B cell (primary cell): ENCODE measurements around the gene CBX8. TPM values are rescaled to one million over a fixed set of nuclear protein-coding genes. Genes with fewer than 3 reads are reported as not detected.
A peak's percentile ranks its signal among the peaks of the same experiment; 100 is the strongest.

Experiments used
- ATAC-seq: fragments of 200-7000 bp; cut with Tn5 transposase; one replicate; pipeline ENCODE4 v1.10.0; 2021; ENCODE audit warnings: low read depth, mild to moderate bottlenecking, moderate number of reproducible peaks, moderate library complexity
- CTCF ChIA-PET: fragments of 350-600 bp; sonication (Branson Sonifier 250); formaldehyde crosslinking; loops from one replicate; lab custom pipeline; 2021; ENCODE audit warnings: antibody characterized with exemption, inconsistent platforms; lab: Charles Lee
- POLR2A ChIA-PET: fragments of 350-600 bp; sonication (Branson Sonifier 250); formaldehyde crosslinking; loops from one replicate; lab custom pipeline; 2021; ENCODE audit warnings: antibody characterized with exemption; lab: Charles Lee
- DNase-seq: peaks from one replicate; pipeline ENCODE4 v3.0.0; 2013
- H2AFZ ChIP-seq: 2 replicates; pipeline ENCODE4 v1.6.1; 2012; ENCODE audit warnings: mild to moderate bottlenecking, low read depth, low read length; ENCODE audit not compliant: insufficient read depth, poor library complexity, severe bottlenecking
- H3K27ac ChIP-seq, 2 donors: 1 replicate in 1 of 2; 2 replicates in 1 of 2; pipeline ENCODE4 v1.5.1; 2012 to 2013; ENCODE audit warnings: low read length in 2 of 2, mild to moderate bottlenecking in 2 of 2, moderate library complexity in 1 of 2
- H3K27me3 ChIP-seq, 4 experiments: fragments of 200-600 bp in 1 of 4; sonication (generic) in 1 of 4; replicated peaks in 1 of 4; 1 replicate in 2 of 4; 2 replicates in 2 of 4; pipeline versions ENCODE4 v1.6.1 to v1.7.0; 2013 to 2016; ENCODE audit warnings: low read length in 3 of 4, mild to moderate bottlenecking in 2 of 4, mixed read lengths in 1 of 4, moderate library complexity in 1 of 4; ENCODE audit not compliant: insufficient read depth in 4 of 4, control insufficient read depth in 3 of 4; ENCODE audit errors: control extremely low read depth in 1 of 4
- H3K36me3 ChIP-seq, 2 experiments: replicated peaks in 1 of 2; 1 replicate in 1 of 2; 2 replicates in 1 of 2; pipeline versions ENCODE4 v1.6.1 to v1.7.1; 2013; ENCODE audit warnings: low read length in 1 of 2; ENCODE audit not compliant: insufficient read depth in 2 of 2, control insufficient read depth in 1 of 2; ENCODE audit errors: control extremely low read depth in 1 of 2, extremely low read depth in 1 of 2
- H3K4me1 ChIP-seq, 2 donors: fragments of 200-600 bp in 1 of 2; sonication (generic) in 1 of 2; 1 replicate in 1 of 2; 2 replicates in 1 of 2; pipeline versions ENCODE4 v1.5.1 to v1.6.1; 2013 to 2017; ENCODE audit warnings: low read length in 2 of 2; ENCODE audit not compliant: control insufficient read depth in 2 of 2, insufficient read depth in 2 of 2
- H3K4me2 ChIP-seq: replicated peaks from 2 replicates; pipeline ENCODE3; 2012; ENCODE audit warnings: mild to moderate bottlenecking, low read depth, low read length; ENCODE audit not compliant: poor library complexity, severe bottlenecking
- H3K4me3 ChIP-seq, 5 experiments: fragments of 200-600 bp in 1 of 5; sonication (generic) in 1 of 5; 1 replicate in 3 of 5; 2 replicates in 2 of 5; pipeline versions ENCODE4 v1.5.1 to v1.7.0; 2011 to 2016; ENCODE audit warnings: low read length in 4 of 5, mild to moderate bottlenecking in 4 of 5, low read depth in 2 of 5, control low read depth in 1 of 5, moderate library complexity in 1 of 5; ENCODE audit not compliant: insufficient read depth in 1 of 5; ENCODE audit errors: control extremely low read depth in 1 of 5, extremely low read depth in 1 of 5
- H3K79me2 ChIP-seq: fragments of 200-600 bp; sonication (generic); one replicate; pipeline ENCODE4 v1.6.0; 2016; ENCODE audit warnings: low read length; ENCODE audit not compliant: control insufficient read depth, insufficient read depth
- H3K9ac ChIP-seq: fragments of 200-600 bp; sonication (generic); 2 replicates; pipeline ENCODE4 v1.6.1; 2017; ENCODE audit warnings: mild to moderate bottlenecking, low read length, moderate library complexity
- H3K9me3 ChIP-seq, 3 donors: one replicate each; pipeline versions ENCODE4 v1.6.1 to v1.7.1; 2013; ENCODE audit warnings: low read length in 2 of 3; ENCODE audit not compliant: control insufficient read depth in 2 of 3, insufficient read depth in 1 of 3; ENCODE audit errors: control extremely low read depth in 1 of 3
- H4K20me1 ChIP-seq: 2 replicates; pipeline ENCODE4 v1.6.0; 2012; ENCODE audit warnings: mild to moderate bottlenecking, low read length; ENCODE audit not compliant: insufficient read depth, control insufficient read depth, poor library complexity, severe bottlenecking
- H3K27ac Mint-ChIP-seq: one replicate; pipeline ENCODE4 v1.8.0; 2021; ENCODE audit warnings: mixed read lengths
- H3K27me3 Mint-ChIP-seq: one replicate; pipeline ENCODE4 v1.8.0; 2021; ENCODE audit warnings: mixed read lengths
- H3K4me1 Mint-ChIP-seq: one replicate; pipeline ENCODE4 v1.8.0; 2021; ENCODE audit warnings: mixed read lengths
- H3K4me3 Mint-ChIP-seq: one replicate; pipeline ENCODE4 v1.8.0; 2021; ENCODE audit warnings: mixed read lengths
- H3K9me3 Mint-ChIP-seq: one replicate; pipeline ENCODE4 v1.8.0; 2022; ENCODE audit warnings: mixed read lengths; ENCODE audit not compliant: insufficient read depth
- CTCF ChIP-seq: fragments of 200-600 bp; IDR thresholded peaks from one replicate; pipeline ENCODE4 v1.8.0; 2022; ENCODE audit warnings: antibody characterized with exemption, mild to moderate bottlenecking
- EZH2 ChIP-seq: IDR thresholded peaks from 2 replicates; pipeline ENCODE4 v1.6.1; 2012; ENCODE audit warnings: borderline replicate concordance, low read depth, mild to moderate bottlenecking, moderate library complexity, low read length; ENCODE audit not compliant: insufficient read depth, poor library complexity, severe bottlenecking
- WGBS: methylation state at CpG from one replicate; pipeline ENCODE4 v1.1.5; 2013; ENCODE audit warnings: missing lambda C conversion rate; ENCODE audit not compliant: insufficient coverage; 5-methylcytosine and 5-hydroxymethylcytosine counted together
- intact Hi-C: fragments of 100-400 bp; cut with micrococcal nuclease; formaldehyde crosslinking; loops from one replicate; pipeline ENCODE4 v1.10.0; 2022
- polyA plus RNA-seq: library from polyadenylated mRNA; depleted of rRNA; stranded (reverse); fragments of >200 nt; gene quantifications from 2 replicates; pipeline ENCODE4 v1.2.3, GENCODE V29; 2012
- total RNA-seq, 2 donors: library from RNA; stranded (reverse); fragments of 120-200 nt in 1 of 2; gene quantifications; 1 replicate in 1 of 2; 2 replicates in 1 of 2; pipeline versions ENCODE4 v1.2.3 to v1.2.4, GENCODE V29; 2013 to 2022

CBX8 gene
- total and polyA plus RNA-seq, 2 donors (not counting 1 experiment from before 2014, with no cell fraction given) = 0.31 to 6.8 TPM

GRCh38 chr17:79809530-79810129, 12.8 kb upstream of the CBX8 start:
- POLR2A ChIA-PET = interaction anchor here (1.3 to 3.4 kb wide), 3 partner anchors 13 to 31 kb away, joined by 7 to 10 read pairs (median 9); partner anchors contain the start of gene CBX8
- no peak overlapping the region for H3K27ac ChIP-seq
- H3K4me3 Mint-ChIP-seq = no peak overlapping the region

More at GRCh38 chr17:79809530-79810129, 12.8 kb upstream of the CBX8 start:
- intact Hi-C loops = loop anchor here (2.0 kb wide), 2 partner anchors 13 to 33 kb away; partner anchors contain the start of gene CBX8
- no peak overlapping the region for H3K9ac ChIP-seq
- peak overlapping the region; percentile 38 for H3K4me2 ChIP-seq
- no peaks in the 10 kb centered on the region for H3K79me2 ChIP-seq
- H3K4me1 ChIP-seq = peaks cover 42 to 72% of the 10 kb centered on the region in 2 donors
- peaks cover 59% of the 10 kb centered on the region for H4K20me1 ChIP-seq
- TF ChIP-seq CTCF (no peak), EZH2 (no peak)
- H3K27me3 ChIP-seq = peaks cover 0 to 92% (median 78%) of the 10 kb centered on the region in 4 experiments
- Mint-ChIP-seq H3K27me3 (peaks cover 60% of the 10 kb centered on the region), H3K9me3 (peaks cover under 1% of the 10 kb centered on the region), H3K27ac (no peak overlapping the region), H3K4me1 (peaks cover 33% of the 10 kb centered on the region)
- H3K36me3 ChIP-seq = no peaks in the 10 kb centered on the region
- DNase-seq = peak; percentile 37
- H3K4me3 ChIP-seq = no peak overlapping the region
- H3K9me3 ChIP-seq = peaks cover 0 to 83% (median 2%) of the 10 kb centered on the region in 3 donors
- CTCF ChIA-PET = interaction anchor here (1.0 to 2.0 kb wide), 2 partner anchors 20 to 27 kb away, joined by 3 to 7 read pairs; no protein-coding TSS in a partner anchor
- ATAC-seq = no peak
- H2AFZ ChIP-seq = no peak overlapping the region
- 3% methylated on average over 25 of the region's 40 CpGs for WGBS
